ENCODE measurements around the gene WNT16. TPM values are rescaled to one million over a fixed set of nuclear protein-coding genes. Genes with fewer than 3 reads are reported as not detected.
A peak's percentile ranks its signal among the peaks of the same experiment; 100 is the strongest.

WNT16 gene
- total and polyA plus RNA-seq, 12 donors, result not detected

DNA sequence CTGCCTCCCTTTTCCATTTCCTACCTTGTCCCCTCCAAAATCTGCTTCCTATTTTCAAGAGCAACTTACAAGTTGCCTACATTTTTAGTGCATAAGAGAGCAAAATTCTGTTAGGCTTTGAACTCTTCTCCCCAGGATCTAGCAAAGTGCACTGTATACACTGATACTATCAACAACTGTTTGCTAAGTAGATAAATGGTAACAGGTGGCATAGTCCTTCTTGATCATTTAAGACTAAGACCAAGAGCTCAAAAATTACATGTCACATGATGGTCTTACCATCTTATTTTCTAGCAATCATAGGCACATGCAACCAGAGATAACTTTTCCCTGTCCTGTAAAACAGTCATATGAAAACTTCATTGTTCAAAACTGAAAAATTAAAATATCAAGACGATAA, 51.1 kb downstream of the WNT16 start:
- 92 to 95% methylated on average over 1 of the region's 1 CpG for WGBS, 2 donors
- TF ChIP-seq, protein P1, sequence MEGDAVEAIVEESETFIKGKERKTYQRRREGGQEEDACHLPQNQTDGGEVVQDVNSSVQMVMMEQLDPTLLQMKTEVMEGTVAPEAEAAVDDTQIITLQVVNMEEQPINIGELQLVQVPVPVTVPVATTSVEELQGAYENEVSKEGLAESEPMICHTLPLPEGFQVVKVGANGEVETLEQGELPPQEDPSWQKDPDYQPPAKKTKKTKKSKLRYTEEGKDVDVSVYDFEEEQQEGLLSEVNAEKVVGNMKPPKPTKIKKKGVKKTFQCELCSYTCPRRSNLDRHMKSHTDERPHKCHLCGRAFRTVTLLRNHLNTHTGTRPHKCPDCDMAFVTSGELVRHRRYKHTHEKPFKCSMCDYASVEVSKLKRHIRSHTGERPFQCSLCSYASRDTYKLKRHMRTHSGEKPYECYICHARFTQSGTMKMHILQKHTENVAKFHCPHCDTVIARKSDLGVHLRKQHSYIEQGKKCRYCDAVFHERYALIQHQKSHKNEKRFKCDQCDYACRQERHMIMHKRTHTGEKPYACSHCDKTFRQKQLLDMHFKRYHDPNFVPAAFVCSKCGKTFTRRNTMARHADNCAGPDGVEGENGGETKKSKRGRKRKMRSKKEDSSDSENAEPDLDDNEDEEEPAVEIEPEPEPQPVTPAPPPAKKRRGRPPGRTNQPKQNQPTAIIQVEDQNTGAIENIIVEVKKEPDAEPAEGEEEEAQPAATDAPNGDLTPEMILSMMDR (IDR thresholded peaks at IDR 0.05), result no peak
- Histone ChIP-seq H3K27ac (no peak overlapping the region), H3K4me3 (no peak overlapping the region), H3K4me1 (peaks cover 0 to 33% (median 21%) of the 10 kb centered on the region in 9 donors), H3K36me3 (peaks cover 0 to 52% (median 0%) of the 10 kb centered on the region in 9 donors), H3K9me3 (no peaks in the 10 kb centered on the region), H3K27me3 (no peaks in the 10 kb centered on the region)
- ATAC-seq, result no peak
- DNase-seq, result no peak
- intact Hi-C loops (cut with DNase I), result loop anchor here in 1 of 10 donors (10.0 kb wide), 1 partner anchor 395 kb away; the partner anchor contains the start of gene CPED1

DNA sequence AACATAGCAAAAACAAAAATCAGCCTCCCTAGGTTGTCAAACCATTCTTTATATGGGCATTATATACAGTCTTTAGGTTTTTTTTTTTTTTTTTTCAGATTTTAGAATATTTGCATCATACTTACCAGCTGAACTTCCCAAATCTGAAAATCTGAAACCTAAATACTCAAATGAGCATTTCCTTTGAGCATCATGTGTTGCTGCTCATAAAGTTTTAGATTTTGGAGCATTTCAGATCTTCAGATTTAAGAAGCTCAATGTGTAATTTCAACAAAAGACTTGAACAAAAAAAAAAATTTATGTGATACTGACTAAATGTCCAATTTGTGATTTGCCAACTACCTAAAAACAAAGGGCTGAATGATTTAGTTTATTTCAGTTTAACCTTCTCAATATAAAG, 53.7 kb downstream of the WNT16 start:
- Histone ChIP-seq H3K36me3 (peaks cover 0 to 27% (median 0%) of the 10 kb centered on the region in 9 donors), H3K4me3 (no peak overlapping the region), H3K4me1 (peaks cover 5 to 51% (median 33%) of the 10 kb centered on the region in 9 donors), H3K27me3 (no peaks in the 10 kb centered on the region), H3K9me3 (no peaks in the 10 kb centered on the region), H3K27ac (no peak overlapping the region)
- DNase-seq (no peak), ATAC-seq (no peak)
- TF ChIP-seq, protein P1 (IDR thresholded peaks at IDR 0.05), result no peak
- intact Hi-C loops (cut with DNase I), result loop anchor here in 1 of 10 donors (10.0 kb wide), 1 partner anchor 398 kb away; the partner anchor contains the start of gene CPED1

DNA sequence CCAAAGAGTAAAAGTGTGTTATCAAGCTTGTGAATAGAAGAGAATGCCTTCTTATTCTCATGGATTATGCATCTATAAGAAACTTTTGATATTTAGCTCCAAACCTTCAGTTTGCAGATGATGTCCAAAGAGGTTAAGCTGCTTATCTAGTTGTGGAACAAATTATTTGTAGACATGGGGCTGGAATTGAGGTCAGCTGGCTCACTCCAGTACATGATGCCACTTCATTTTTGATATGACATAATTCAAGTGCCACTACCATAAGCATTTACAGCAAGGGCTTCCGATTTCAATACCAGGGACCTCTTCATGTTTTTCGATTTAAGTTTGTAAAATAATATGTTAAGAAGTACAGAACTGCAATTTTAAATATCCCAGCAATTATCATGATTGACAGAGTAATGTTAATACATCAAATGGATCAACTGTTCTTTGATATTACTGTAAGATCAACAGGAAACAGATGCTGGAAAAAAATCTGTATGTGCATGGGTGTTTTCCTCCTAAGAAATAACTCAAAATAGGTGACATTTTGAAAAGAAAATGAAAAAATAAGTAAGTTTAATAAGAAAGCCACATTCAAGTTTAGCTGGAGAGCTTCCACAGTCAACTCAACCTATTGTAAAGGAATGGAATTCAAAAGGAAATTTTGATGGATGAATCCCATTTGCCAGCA, 54.6 kb downstream of the WNT16 start:
- TF ChIP-seq, protein P1 (IDR thresholded peaks at IDR 0.05), result no peak
- no peak for DNase-seq
- intact Hi-C loops (cut with DNase I), result loop anchor here in 1 of 10 donors (10.0 kb wide), 1 partner anchor 399 kb away; the partner anchor contains the start of gene CPED1
- H3K36me3 ChIP-seq, result peaks cover 0 to 18% (median 0%) of the 10 kb centered on the region in 9 donors
- no peak overlapping the region for H3K27ac ChIP-seq
- WGBS, 2 donors, result 45 to 58% methylated on average over 2 of the region's 2 CpGs
- no peaks in the 10 kb centered on the region for H3K27me3 ChIP-seq
- peaks cover 5 to 53% (median 33%) of the 10 kb centered on the region in 9 donors for H3K4me1 ChIP-seq
- H3K4me3 ChIP-seq, result no peak overlapping the region
- peak in 3 of 8 donors; percentile 54 to 76 (median 70) for ATAC-seq
- H3K9me3 ChIP-seq, result no peaks in the 10 kb centered on the region

DNA sequence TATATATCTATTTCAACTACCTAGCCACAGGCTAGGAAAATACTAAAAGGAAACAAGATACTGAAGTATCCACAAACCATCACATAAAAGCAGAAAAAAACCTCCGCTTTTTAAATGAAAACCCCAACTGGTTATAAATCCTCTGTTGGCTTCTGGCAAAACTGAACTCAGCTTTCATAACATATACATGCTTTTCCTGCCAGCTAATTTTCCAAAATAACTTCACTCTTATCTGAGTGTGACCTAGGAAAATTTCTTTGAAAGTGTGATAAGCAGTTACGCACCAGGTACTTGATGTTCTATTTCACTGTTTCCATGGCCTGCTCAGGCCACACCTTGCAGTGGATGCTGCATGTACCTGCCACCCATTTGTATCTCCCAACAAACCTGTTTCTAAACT, 55.5 kb downstream of the WNT16 start:
- Histone ChIP-seq H3K9me3 (no peaks in the 10 kb centered on the region), H3K36me3 (peaks cover 0 to 9% (median 0%) of the 10 kb centered on the region in 9 donors), H3K27ac (no peak overlapping the region), H3K27me3 (no peaks in the 10 kb centered on the region), H3K4me1 (peaks cover 5 to 53% (median 33%) of the 10 kb centered on the region in 9 donors), H3K4me3 (no peak overlapping the region)
- WGBS, 2 donors, result 64 to 68% methylated on average over 2 of the region's 2 CpGs
- DNase-seq (no peak), ATAC-seq (peak in 6 of 8 donors; percentile 45 to 90 (median 85))
- intact Hi-C loops (cut with DNase I), result loop anchor here in 1 of 10 donors (10.0 kb wide), 1 partner anchor 399 kb away; the partner anchor contains the start of gene CPED1
- TF ChIP-seq, protein P1 (IDR thresholded peaks at IDR 0.05), result no peak
